ENCODE results near the gene BTBD10.
"Not testable (repeated sequence)": the region's sequence is repeated elsewhere in the genome, so short reads cannot be mapped to it uniquely, and the experiment has no call there.

Gene BTBD10

GRCh38 chr11:13440100-13440855, 22.7 kb downstream of the BTBD10 start:
- DNase-seq, result no peak

GRCh38 chr11:13438291-13438690, 24.7 kb downstream of the BTBD10 start:
- no peak for DNase-seq

- not testable (repeated sequence) for DNase-seq
These were observed 26.2 kb downstream of the BTBD10 start for GRCh38 chr11:13436836-13437235.

GRCh38 chr11:13434247-13435205, 28.5 kb downstream of the BTBD10 start:
- no peak for DNase-seq

GRCh38 chr11:13433437-13433836, 29.6 kb downstream of the BTBD10 start:
- DNase-seq, result no peak

GRCh38 chr11:13429836-13430235, 33.2 kb downstream of the BTBD10 start:
- DNase-seq, result no peak

- DNase-seq, result no peak
These were observed 33.7 kb downstream of the BTBD10 start for GRCh38 chr11:13429288-13429687.

- DNase-seq, result no peak
These were observed 35.6 kb downstream of the BTBD10 start for GRCh38 chr11:13427440-13427839.

GRCh38 chr11:13423372-13423771, 39.6 kb downstream of the BTBD10 start:
- no peak for DNase-seq

- no peak for DNase-seq
These were observed 41.5 kb downstream of the BTBD10 start for GRCh38 chr11:13421561-13421960.

GRCh38 chr11:13415201-13415600, 47.8 kb downstream of the BTBD10 start:
- no peak for DNase-seq

- DNase-seq, result no peak
These were observed 57.8 kb downstream of the BTBD10 start for GRCh38 chr11:13405220-13405619.

GRCh38 chr11:13398335-13398734, 64.7 kb downstream of the BTBD10 start:
- DNase-seq, result not testable (repeated sequence)

- DNase-seq, result no peak
These were observed 71.8 kb downstream of the BTBD10 start for GRCh38 chr11:13391217-13391616.

GRCh38 chr11:13388741-13389140, 74.3 kb downstream of the BTBD10 start:
- DNase-seq, result no peak

- no peak for DNase-seq
These were observed 76.5 kb downstream of the BTBD10 start for GRCh38 chr11:13386567-13386966.

- peak; percentile 28 to 40 for DNase-seq
These were observed 77.9 kb downstream of the BTBD10 start for GRCh38 chr11:13384908-13385640.

GRCh38 chr11:13382751-13383150, 80.3 kb downstream of the BTBD10 start:
- DNase-seq, result no peak

- DNase-seq, result no peak
These were observed 82.3 kb downstream of the BTBD10 start for GRCh38 chr11:13380731-13381130.

GRCh38 chr11:13378316-13378715, 84.7 kb downstream of the BTBD10 start:
- DNase-seq, result no peak

- DNase-seq, result no peak
These were observed 86.2 kb downstream of the BTBD10 start for GRCh38 chr11:13376838-13377237.

- no peak for DNase-seq
These were observed 86.6 kb downstream of the BTBD10 start for GRCh38 chr11:13376402-13376801.

GRCh38 chr11:13375798-13376197, 87.2 kb downstream of the BTBD10 start:
- DNase-seq, result no peak

Measured in activated T-cell treated with anti-CD3 and anti-CD28 coated beads, Interleukin-2, amount 50 U/mL, for 48 hours (primary cell).